Measurements from ENCODE around the gene KSR2.

- no peak for TF ChIP-seq CTCF (IDR thresholded peaks at IDR 0.05; ENCODE audit: extremely low read depth in 1 of 2, insufficient read depth in 1 of 2, low read depth in 1 of 2, low read length in 2 of 2)
- no peak for TF ChIP-seq EZH2 (IDR thresholded peaks at IDR 0.05; ENCODE audit: borderline replicate concordance, low read depth, low read length, severe bottlenecking)
- no peak for TF ChIP-seq MYC (IDR thresholded peaks at IDR 0.05; ENCODE audit: low read depth, low read length)
- TF ChIP-seq, protein P1, sequence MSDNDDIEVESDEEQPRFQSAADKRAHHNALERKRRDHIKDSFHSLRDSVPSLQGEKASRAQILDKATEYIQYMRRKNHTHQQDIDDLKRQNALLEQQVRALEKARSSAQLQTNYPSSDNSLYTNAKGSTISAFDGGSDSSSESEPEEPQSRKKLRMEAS (IDR thresholded peaks at IDR 0.05; ENCODE audit: insufficient read depth, insufficient read length) = no peak
- no peak for TF ChIP-seq POLR2AphosphoS5 (IDR thresholded peaks at IDR 0.05; ENCODE audit: insufficient read depth, low read depth, low read length)
- no peak for TF ChIP-seq POLR2A (IDR thresholded peaks at IDR 0.05; ENCODE audit: low read depth, low read length)
- no peak for TF ChIP-seq FOS (IDR thresholded peaks at IDR 0.05; ENCODE audit: borderline replicate concordance, insufficient read depth, low read length)
- no peak for TF ChIP-seq JUN (IDR thresholded peaks at IDR 0.05; ENCODE audit: borderline replicate concordance, insufficient read depth, insufficient read length, low read depth)
Measured at GRCh38 chr12:117522559-117522958, 446.2 kb downstream of the KSR2 start.

Measured in endothelial cell of umbilical vein (primary cell).